ENCODE data around the gene WNT9B. TPM values are rescaled to one million over a fixed set of nuclear protein-coding genes. Genes with fewer than 3 reads are reported as not detected.

Gene WNT9B
- polyA plus RNA-seq, 2 of the 4 experiments (the other 2 are of a cell fraction): 0.05 TPM

DNA sequence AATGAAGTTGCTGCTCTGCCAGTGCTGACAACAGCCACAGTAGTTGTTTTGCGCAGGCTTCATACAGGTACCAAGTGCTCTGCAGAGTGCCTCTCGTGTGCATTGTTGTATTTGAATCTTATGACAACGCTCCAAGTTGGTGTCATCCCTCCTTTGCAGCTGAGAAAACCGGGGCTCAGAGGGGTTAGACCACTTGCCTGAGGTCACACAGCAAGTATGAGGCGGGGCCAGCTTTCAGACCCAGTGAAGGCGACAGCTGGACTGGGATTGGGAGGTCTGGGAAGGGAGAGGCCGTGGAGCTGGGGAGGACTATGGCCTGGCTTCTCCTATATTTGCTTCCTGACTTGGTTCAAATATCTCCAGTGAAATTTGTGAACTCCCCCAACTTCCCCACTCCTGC is 33.2 kb downstream of the WNT9B start:
- no peak for TF ChIP-seq NFE2L2 (conservative IDR thresholded peaks at IDR 0.05; ENCODE audit: low read length)
- no peak for TF ChIP-seq MAFK (IDR thresholded peaks at IDR 0.05; ENCODE audit: partially characterized antibody)
- TF ChIP-seq, protein P1, sequence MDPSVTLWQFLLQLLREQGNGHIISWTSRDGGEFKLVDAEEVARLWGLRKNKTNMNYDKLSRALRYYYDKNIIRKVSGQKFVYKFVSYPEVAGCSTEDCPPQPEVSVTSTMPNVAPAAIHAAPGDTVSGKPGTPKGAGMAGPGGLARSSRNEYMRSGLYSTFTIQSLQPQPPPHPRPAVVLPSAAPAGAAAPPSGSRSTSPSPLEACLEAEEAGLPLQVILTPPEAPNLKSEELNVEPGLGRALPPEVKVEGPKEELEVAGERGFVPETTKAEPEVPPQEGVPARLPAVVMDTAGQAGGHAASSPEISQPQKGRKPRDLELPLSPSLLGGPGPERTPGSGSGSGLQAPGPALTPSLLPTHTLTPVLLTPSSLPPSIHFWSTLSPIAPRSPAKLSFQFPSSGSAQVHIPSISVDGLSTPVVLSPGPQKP (IDR thresholded peaks at IDR 0.05; ENCODE audit: low read depth, low read length): no peak
- TF ChIP-seq, protein P2, sequence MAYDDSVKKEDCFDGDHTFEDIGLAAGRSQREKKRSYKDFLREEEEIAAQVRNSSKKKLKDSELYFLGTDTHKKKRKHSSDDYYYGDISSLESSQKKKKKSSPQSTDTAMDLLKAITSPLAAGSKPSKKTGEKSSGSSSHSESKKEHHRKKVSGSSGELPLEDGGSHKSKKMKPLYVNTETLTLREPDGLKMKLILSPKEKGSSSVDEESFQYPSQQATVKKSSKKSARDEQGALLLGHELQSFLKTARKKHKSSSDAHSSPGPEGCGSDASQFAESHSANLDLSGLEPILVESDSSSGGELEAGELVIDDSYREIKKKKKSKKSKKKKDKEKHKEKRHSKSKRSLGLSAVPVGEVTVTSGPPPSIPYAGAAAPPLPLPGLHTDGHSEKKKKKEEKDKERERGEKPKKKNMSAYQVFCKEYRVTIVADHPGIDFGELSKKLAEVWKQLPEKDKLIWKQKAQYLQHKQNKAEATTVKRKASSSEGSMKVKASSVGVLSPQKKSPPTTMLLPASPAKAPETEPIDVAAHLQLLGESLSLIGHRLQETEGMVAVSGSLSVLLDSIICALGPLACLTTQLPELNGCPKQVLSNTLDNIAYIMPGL (CRISPR knock-in tag; IDR thresholded peaks at IDR 0.05; ENCODE audit: borderline replicate concordance): no peak
- TF ChIP-seq BHLHE40 (IDR thresholded peaks at IDR 0.05; ENCODE audit: low read depth, low read length): no peak
- no peak for TF ChIP-seq NPAS2 (CRISPR knock-in tag; IDR thresholded peaks at IDR 0.05; ENCODE audit: borderline replicate concordance)
- TF ChIP-seq, protein P3, sequence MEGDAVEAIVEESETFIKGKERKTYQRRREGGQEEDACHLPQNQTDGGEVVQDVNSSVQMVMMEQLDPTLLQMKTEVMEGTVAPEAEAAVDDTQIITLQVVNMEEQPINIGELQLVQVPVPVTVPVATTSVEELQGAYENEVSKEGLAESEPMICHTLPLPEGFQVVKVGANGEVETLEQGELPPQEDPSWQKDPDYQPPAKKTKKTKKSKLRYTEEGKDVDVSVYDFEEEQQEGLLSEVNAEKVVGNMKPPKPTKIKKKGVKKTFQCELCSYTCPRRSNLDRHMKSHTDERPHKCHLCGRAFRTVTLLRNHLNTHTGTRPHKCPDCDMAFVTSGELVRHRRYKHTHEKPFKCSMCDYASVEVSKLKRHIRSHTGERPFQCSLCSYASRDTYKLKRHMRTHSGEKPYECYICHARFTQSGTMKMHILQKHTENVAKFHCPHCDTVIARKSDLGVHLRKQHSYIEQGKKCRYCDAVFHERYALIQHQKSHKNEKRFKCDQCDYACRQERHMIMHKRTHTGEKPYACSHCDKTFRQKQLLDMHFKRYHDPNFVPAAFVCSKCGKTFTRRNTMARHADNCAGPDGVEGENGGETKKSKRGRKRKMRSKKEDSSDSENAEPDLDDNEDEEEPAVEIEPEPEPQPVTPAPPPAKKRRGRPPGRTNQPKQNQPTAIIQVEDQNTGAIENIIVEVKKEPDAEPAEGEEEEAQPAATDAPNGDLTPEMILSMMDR (IDR thresholded peaks at IDR 0.05): no peak
- TF ChIP-seq MYC (IDR thresholded peaks at IDR 0.05; ENCODE audit: borderline replicate concordance, low read length): no peak
- 40% methylated on average over 7 of the region's 7 CpGs for WGBS (ENCODE audit: missing lambda C conversion rate)
- ChIA-PET CTCF (interaction anchor here (0.7 to 3.1 kb wide), 4 partner anchors 9 to 43 kb away, joined by 4 to 27 read pairs (median 4); no protein-coding TSS in a partner anchor), POLR2A (no interaction called here)
- Histone ChIP-seq H3K4me3 (no peak overlapping the region), H3K4me2 (no peak overlapping the region), H3K9me3 (no peaks in the 10 kb centered on the region), H3K27ac (no peak overlapping the region), H3K4me1 (no peaks in the 10 kb centered on the region)
- DNase-seq (ENCODE audit: low read depth in 1 of 2, low spot score in 1 of 2): no peak
- no peak for FAIRE-seq
- no peak for ATAC-seq

DNA sequence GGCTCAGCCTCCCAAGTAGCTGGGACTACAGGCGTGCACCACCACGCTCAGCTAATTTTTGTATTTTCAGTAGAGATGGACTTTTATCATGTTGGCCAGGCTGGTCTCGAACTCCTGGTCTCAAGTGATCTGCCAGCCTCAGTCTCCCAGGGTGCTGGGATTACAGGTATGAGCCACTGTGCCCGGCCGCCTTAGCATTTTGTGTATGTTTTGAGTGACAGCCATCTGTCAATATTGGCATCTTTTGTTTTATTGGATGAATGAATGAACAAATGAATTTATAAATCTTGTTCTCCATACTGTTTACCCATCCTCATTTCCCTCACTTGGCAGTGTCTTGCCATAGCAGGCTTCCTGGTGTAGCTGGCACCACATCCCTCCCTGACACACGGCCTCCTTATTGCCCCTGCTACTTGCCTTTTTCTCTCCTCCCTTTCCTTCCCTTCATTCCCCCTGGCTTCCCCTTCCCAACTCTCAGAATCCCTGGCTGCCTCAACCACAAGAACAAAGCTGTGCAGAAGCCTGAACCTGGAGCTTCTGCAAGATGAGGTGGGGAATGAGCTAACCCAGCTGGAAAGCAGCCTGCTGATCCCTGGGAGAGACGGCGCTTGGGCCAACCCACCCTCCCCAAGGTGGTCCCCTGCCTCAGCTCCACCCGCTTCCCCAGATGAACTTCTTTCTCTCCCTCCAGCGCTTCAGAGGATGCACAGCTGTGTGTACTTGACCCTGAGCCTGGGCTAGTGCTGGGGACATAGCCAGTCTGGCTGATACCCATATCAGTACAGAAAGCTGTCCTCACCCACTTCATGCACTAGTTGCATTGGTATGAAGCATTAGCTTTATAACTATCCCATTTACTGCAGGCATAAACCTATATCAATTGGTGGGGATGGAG is 34.3 kb downstream of the WNT9B start:
- WGBS (ENCODE audit: missing lambda C conversion rate): 58% methylated on average over 10 of the region's 10 CpGs

DNA sequence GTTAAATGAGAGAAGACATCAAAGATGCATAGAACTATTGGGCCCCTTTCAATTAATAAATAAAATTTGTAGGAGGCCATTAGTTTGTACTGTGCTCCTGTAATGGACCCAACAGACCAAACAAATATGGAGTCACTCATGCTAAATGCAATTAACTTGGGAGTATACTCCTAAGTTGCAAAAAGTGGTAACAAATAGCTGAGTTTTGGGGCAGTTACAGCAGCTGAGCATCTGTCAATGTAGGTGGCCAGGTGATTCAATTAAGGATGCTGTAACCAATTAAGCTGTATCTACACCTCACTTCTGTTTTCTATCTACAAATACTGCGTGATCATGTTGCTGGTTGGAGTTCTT is 34.9 kb downstream of the WNT9B start:
- POLR2A ChIA-PET: interaction anchor here (0.6 kb wide), 1 partner anchor 125 kb away, joined by 3 read pairs; no protein-coding TSS in a partner anchor
- Histone ChIP-seq H3K4me1 (no peaks in the 10 kb centered on the region), H3K4me3 (no peak overlapping the region), H3K27ac (no peak overlapping the region), H3K9me3 (no peaks in the 10 kb centered on the region), H3K4me2 (no peak overlapping the region)
- no peak for FAIRE-seq
- ATAC-seq: no peak
- DNase-seq (ENCODE audit: low read depth in 1 of 2, low spot score in 1 of 2): no peak
- CTCF ChIA-PET: interaction anchor here (0.6 to 3.1 kb wide), 7 partner anchors 11 to 465 kb away, joined by 3 to 27 read pairs (median 3); no protein-coding TSS in a partner anchor
- no peak for TF ChIP-seq HOXA7 (CRISPR knock-in tag; IDR thresholded peaks at IDR 0.05)
- TF ChIP-seq, protein P4, sequence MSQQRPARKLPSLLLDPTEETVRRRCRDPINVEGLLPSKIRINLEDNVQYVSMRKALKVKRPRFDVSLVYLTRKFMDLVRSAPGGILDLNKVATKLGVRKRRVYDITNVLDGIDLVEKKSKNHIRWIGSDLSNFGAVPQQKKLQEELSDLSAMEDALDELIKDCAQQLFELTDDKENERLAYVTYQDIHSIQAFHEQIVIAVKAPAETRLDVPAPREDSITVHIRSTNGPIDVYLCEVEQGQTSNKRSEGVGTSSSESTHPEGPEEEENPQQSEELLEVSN (IDR thresholded peaks at IDR 0.05; ENCODE audit: borderline replicate concordance, low read depth): no peak
- WGBS (ENCODE audit: missing lambda C conversion rate): 28% methylated on average over 1 of the region's 1 CpG

More for the DNA sequence above, 34.3 kb downstream of the WNT9B start:
- no peak overlapping the region for H3K4me2 ChIP-seq
- no peak overlapping the region for H3K4me3 ChIP-seq
- no peaks in the 10 kb centered on the region for H3K4me1 ChIP-seq
- ATAC-seq (no peak), FAIRE-seq (no peak), DNase-seq (ENCODE audit: low read depth in 1 of 2, low spot score in 1 of 2) (no peak)
- POLR2A ChIA-PET: interaction anchor here (0.6 kb wide), 2 partner anchors 9 to 124 kb away, joined by 3 read pairs; no protein-coding TSS in a partner anchor
- H3K9me3 ChIP-seq: no peaks in the 10 kb centered on the region
- no peak overlapping the region for H3K27ac ChIP-seq
- CTCF ChIA-PET: interaction anchor here (1.1 to 3.1 kb wide), 6 partner anchors 10 to 55 kb away, joined by 3 to 27 read pairs (median 4); no protein-coding TSS in a partner anchor
- no peak for TF ChIP-seq MYC (IDR thresholded peaks at IDR 0.05; ENCODE audit: borderline replicate concordance, low read length)
- no peak for TF ChIP-seq CBX2 (IDR thresholded peaks at IDR 0.05; ENCODE audit: borderline replicate concordance, low read depth)
- TF ChIP-seq CHD4 (IDR thresholded peaks at IDR 0.05; ENCODE audit: borderline replicate concordance): no peak
- TF ChIP-seq ZFP36 (IDR thresholded peaks at IDR 0.05; ENCODE audit: borderline replicate concordance, partially characterized antibody): no peak
- TF ChIP-seq ZSCAN20 (CRISPR knock-in tag; IDR thresholded peaks at IDR 0.05): no peak
- no peak for TF ChIP-seq HOXA7 (CRISPR knock-in tag; IDR thresholded peaks at IDR 0.05)
- no peak for TF ChIP-seq RARB (CRISPR knock-in tag; IDR thresholded peaks at IDR 0.05)
- TF ChIP-seq RAD21 (conservative IDR thresholded peaks at IDR 0.05 in 1 of 2, IDR thresholded peaks at IDR 0.05 in 1 of 2): no peak

All from A549 (cell line).